M059J (cell line): ENCODE data around the gene OR8B4. TPM values are rescaled to one million over a fixed set of nuclear protein-coding genes. Genes with fewer than 3 reads are reported as not detected.
"Not testable (repeated sequence)": the region's sequence is repeated elsewhere in the genome, so short reads cannot be mapped to it uniquely, and the experiment has no call there.

ENCODE experiments used
- DNase-seq: peaks from one replicate; pipeline ENCODE4 v3.0.0-alpha.2; 2012; ENCODE audit warnings: low read depth
- total RNA-seq: library from RNA; depleted of rRNA; stranded (reverse); fragments of >200 nt; shearing (Covaris generic); gene quantifications from 2 replicates; pipeline ENCODE4 v1.2.3, GENCODE V29; 2014; rRNA removed

Gene OR8B4, protein sequence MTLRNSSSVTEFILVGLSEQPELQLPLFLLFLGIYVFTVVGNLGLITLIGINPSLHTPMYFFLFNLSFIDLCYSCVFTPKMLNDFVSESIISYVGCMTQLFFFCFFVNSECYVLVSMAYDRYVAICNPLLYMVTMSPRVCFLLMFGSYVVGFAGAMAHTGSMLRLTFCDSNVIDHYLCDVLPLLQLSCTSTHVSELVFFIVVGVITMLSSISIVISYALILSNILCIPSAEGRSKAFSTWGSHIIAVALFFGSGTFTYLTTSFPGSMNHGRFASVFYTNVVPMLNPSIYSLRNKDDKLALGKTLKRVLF
- not detected in 2 replicates for total RNA-seq

GRCh38 chr11:124424384-124424921 lies at the start of gene OR8B4:
OR8B4 (minus strand) TSS chr11:124424871; CDS start chr11:124424871, 0 bp downstream.
- no peak for DNase-seq

- DNase-seq = no peak
These were observed 49.4 kb upstream of the OR8B4 start for GRCh38 chr11:124474079-124474478.

DNA sequence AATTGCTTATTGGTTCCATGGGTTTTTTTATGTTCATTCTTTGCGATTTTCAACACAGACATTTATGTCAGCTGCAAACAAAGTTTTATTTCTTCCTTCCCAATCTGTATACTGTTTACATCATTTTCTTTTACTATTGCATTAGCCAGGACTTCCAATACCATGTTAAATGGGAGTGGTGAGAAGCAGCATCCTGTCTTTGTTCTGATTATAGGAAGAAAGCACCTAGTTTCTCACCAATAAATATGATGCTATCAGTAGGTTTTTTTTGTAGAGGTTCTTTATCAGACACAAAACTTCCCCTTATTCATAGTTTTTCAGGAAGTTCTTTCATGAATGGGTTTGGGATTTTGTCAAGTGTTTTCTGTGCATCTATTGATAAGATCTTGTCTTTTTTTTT lies 48.8 kb upstream of the OR8B4 start:
- no peak for DNase-seq

DNA sequence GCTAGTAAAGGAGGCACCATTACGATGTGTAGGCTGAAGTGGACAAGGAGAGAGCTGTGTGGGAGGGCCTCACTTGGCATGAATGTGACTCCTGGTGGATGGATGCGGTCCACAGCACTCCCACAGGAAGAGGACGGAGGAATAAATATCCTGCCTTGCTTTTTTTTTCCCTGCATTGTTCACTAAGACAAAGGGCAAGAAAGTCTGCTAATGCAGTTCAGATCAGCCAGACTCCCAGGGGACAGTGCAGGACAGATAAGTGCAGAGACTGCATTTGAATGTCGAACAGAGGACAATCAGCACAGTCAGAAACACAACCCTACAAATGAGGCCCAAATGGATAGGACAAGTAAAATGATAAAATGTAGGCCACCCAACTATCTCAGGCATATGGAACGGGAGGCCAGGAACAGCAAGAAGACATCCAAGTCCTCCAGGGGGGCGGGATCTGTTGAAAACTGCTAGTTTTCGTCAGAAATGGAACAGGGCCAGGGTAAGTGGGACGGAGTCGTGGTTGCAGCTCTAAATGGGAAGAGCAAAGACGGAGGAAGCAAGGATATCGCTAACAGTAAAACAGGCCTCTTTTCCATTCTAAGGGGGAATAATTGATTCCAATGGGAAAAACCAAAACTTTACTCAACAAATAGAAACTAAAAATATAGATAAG lies 46.0 kb upstream of the OR8B4 start:
- DNase-seq = no peak

DNA sequence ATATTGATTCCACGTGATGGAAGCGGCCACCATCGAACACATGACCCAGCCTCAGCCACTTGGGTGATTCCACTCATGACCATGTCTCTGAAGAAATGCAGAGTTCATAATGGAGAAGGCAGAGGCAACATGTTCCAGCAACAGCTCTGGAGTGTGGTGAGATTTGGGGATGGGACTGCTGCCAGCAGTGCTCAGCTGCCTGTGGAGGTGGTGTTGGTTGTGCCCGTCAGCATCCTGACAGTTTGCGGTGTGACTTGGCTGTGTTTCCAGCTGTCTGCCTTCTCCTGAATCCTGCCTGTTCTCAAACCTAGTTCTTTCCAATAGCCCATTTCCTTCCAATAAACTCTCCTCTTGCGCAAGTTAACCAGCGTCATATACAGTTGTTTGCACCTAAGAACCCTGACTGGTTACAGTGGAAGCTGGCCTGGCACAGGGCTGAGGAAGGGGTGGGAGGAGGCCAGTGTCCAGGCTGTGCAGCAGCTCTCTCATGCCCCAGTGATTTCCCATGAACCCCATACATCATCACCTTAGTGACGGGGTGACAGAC lies 42.8 kb upstream of the OR8B4 start:
- DNase-seq = no peak

DNA sequence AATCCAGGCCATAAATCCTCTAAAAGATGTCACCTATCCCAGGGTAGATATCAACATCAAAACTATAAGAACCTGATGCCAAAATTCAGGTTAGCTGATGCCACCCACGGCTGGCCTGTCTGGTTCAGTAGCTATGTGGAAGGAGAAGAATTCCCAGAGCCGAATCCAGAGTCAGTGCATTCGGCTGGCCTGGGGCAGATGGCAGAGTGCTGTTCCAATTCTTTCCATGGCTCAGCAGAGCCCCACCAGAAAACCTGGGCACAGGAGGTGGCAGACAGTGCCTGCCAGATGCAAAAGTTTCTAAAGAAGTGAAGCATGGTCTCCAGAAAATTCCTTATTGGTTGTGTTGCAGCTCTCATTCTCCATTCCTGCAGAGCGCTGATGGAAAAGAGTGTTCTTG lies 40.7 kb upstream of the OR8B4 start:
- no peak for DNase-seq

GRCh38 chr11:124463990-124464389 lies 39.3 kb upstream of the OR8B4 start:
- no peak for DNase-seq

GRCh38 chr11:124463324-124463723 lies 38.7 kb upstream of the OR8B4 start:
- no peak for DNase-seq

DNA sequence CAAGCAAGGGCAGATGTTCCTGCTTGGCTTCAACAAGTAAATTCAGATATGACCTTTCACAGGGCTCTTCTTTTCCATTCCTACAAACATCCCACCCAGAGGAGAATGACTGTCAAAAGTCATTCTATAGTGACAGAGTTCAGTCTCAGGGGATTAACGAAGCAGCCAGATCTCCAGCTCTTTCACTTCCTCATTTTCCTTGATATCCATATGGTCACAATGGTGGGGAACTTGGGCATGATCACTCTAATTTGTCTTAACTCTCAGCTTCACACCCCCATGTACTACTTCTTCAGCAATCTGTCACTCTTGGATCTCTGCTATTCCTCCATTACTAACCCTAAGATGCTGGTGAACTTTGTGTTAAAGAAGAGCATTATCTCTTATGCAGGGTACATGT lies 35.8 kb upstream of the OR8B4 start:
- no peak for DNase-seq

GRCh38 chr11:124459379-124459778 lies 34.7 kb upstream of the OR8B4 start:
- not testable (repeated sequence) for DNase-seq

GRCh38 chr11:124454552-124454951 lies 29.9 kb upstream of the OR8B4 start:
- DNase-seq = no peak

DNA sequence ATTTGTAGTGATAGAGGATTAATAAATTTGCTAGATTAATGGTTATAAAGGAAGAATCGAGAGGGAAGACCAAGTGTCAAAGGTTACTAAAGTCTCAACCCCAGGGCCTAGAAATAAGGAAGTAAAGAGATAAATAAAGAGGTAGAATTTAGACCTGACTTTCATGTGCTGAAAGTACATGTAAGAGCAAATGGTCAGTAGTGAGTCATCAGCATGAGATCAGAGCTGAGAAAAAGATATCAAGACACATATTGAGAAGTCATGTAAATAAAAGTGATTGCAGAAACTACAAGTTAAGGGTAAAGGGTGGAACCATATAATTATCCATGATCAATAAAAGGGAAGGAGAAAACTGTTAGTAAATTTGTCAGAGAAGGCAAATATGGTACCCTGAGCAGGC lies 22.2 kb upstream of the OR8B4 start:
- DNase-seq = no peak

DNA sequence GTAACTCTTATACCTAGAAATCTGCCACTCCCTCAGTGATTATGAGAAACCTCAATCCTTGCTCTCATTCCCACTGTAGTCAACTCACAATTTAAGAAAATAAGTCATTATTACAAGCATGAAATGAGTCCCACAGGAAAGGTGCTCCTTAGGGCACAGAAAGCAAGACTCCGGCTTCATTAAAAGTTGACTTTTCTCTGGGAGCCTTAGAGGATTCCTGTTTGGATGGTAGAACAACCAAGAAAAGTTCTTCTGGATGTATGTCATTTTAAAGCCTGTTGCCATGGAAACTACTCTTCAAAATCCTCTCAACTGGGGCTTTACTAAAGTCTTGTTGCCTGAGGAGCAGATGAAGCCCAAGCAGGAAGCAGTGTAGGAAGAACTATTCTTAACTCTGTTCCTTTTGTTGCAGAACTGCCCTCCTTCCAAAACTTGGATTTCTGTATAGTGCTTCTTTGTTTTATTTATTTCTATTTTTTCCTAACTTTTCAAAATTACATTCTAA lies 21.0 kb upstream of the OR8B4 start, which contains the start of gene OR8B8:
OR8B8 (minus strand) TSS at position 51 of the 505 bp plus-strand sequence. CDS start 4,611 bp downstream, outside the sequence.
- no peak for DNase-seq

- DNase-seq = no peak
These were observed 18.2 kb upstream of the OR8B4 start for GRCh38 chr11:124442847-124443246.

- no peak for DNase-seq
These were observed 17.8 kb upstream of the OR8B4 start for GRCh38 chr11:124442442-124442841.

- DNase-seq = no peak
These were observed 16.8 kb upstream of the OR8B4 start for GRCh38 chr11:124441519-124441918.

DNA sequence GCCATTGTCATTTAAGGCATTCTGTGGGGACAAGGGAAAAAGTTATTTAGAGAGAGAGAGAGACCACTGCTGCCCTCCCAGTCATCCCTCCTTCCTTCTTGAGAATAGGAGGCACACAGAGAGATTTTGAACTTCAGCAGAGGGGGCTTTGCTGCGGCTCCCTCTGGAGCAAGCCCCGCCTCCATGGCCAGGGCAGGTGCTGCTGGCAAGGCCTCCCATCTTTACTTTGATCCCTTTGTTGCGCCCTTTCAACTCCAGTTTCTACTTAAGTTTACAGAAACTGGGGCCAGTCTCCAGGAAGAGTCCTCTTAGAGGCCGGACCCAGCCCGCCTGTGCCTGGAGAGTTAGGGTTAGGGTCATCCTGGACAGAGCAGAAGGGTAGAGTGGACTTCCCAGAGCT lies 16.4 kb upstream of the OR8B4 start:
- DNase-seq = no peak

DNA sequence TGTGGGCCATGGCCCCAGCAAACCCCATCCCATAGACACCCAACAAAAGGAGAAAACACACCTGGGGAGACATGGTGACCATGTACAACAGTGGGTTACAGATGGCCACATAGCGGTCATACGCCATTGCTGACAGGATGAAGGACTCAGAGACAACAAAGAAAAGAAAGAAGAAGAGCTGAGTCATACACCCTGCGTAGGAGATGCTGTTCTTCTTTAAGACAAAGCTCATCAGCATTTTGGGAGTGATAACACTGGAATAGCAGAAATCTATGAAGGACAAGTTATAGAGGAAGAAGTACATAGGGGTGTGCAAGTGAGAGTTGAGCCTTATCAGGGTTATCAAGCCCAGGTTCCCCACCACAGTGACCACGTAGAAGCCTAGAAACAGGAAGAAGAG lies 15.9 kb upstream of the OR8B4 start:
- no peak for DNase-seq

- no peak for DNase-seq
These were observed 10.0 kb upstream of the OR8B4 start for GRCh38 chr11:124434699-124435098.

- DNase-seq = no peak
These were observed 4.9 kb upstream of the OR8B4 start for GRCh38 chr11:124429599-124429998.

DNA sequence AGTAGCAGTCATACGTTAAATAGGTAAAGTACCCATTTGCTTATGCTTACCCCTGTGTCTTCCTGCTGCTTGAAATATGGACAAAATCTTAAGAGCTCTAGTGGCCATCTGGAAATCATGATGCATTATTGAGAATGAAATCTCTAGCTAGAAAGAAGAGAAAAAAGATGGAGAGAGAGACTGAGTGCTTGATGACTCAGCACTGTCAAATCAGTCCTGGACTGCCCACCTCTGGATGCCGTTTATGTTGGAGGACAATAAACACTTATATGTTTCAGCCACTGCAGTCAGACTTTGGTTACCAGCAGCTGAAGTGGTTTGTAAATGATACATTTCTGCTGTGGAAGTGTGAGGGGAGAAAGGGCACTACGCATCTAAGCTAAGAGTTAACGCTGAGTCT lies 3.6 kb downstream of the OR8B4 start:
- no peak for DNase-seq

DNA sequence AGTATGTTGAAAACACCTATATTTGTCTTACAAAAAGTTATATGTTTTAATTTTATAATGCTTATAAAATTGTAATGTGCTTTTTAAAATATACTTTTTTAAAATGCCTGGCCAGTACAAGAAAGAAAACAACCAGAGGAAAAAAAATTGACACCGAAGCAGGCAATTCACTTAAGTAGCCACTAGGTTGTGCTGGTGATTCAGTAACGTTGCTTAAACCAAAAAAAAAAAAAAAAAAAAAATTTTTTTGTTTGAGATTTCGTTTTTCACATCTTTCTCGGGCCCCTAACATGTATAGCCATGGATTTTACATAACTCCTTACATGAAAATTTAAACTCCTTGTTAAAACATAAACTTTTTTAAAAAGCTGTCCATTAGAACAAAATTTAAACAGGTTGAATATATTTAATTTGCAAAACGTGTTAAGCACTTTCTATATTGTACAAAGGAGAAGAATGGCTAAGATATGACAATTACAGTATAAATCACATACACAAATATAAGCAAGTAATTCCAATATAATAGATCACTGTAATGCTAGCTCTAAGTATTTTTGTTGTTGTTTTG lies 9.2 kb downstream of the OR8B4 start:
- DNase-seq = peak; percentile 35
